ENCODE results near the gene DDX49.

DNA sequence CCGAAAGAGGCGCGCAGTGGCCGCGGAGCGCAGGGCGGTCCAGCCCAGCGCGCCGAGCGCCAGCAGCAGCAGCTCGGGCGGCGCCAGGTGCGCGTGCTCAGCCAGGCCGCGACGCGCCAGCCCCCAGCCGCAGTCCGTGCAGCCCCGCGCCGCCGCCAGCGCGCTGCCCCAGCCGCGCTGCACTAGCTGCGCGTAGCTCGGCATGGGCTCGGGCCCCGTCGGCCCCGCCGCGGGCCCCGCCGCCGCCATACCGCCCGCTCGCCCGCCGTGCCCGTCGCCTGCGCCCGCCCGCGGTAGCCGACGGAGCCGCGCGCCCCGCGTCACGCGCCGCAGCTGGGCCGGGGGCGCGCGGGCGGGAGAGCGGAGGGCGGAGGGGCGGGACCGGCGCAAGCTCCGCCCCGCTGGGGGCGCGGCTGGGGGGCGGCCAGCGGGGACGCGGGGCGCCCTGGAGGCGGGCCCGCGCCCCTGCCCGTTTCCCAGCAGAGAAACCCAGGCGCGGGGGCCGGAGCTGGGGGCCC is 23.6 kb upstream of the DDX49 start, which contains the start of gene CERS1:
- TF ChIP-seq NR1H2 (CRISPR knock-in tag; IDR thresholded peaks at IDR 0.05) = no peak
- TF ChIP-seq, protein P1, sequence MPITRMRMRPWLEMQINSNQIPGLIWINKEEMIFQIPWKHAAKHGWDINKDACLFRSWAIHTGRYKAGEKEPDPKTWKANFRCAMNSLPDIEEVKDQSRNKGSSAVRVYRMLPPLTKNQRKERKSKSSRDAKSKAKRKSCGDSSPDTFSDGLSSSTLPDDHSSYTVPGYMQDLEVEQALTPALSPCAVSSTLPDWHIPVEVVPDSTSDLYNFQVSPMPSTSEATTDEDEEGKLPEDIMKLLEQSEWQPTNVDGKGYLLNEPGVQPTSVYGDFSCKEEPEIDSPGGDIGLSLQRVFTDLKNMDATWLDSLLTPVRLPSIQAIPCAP (CRISPR knock-in tag; IDR thresholded peaks at IDR 0.05) = no peak

Measured in WTC11 (cell line).